ENCODE data around the gene FHIP2A.
"Not testable (repeated sequence)": the region's sequence is repeated elsewhere in the genome, so short reads cannot be mapped to it uniquely, and the experiment has no call there.

The FHIP2A gene, protein sequence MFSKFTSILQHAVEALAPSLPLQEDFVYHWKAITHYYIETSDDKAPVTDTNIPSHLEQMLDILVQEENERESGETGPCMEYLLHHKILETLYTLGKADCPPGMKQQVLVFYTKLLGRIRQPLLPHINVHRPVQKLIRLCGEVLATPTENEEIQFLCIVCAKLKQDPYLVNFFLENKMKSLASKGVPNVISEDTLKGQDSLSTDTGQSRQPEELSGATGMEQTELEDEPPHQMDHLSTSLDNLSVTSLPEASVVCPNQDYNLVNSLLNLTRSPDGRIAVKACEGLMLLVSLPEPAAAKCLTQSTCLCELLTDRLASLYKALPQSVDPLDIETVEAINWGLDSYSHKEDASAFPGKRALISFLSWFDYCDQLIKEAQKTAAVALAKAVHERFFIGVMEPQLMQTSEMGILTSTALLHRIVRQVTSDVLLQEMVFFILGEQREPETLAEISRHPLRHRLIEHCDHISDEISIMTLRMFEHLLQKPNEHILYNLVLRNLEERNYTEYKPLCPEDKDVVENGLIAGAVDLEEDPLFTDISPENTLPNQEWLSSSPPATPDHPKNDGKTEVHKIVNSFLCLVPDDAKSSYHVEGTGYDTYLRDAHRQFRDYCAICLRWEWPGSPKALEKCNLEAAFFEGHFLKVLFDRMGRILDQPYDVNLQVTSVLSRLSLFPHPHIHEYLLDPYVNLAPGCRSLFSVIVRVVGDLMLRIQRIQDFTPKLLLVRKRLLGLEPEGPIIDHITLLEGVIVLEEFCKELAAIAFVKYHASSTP

DNA sequence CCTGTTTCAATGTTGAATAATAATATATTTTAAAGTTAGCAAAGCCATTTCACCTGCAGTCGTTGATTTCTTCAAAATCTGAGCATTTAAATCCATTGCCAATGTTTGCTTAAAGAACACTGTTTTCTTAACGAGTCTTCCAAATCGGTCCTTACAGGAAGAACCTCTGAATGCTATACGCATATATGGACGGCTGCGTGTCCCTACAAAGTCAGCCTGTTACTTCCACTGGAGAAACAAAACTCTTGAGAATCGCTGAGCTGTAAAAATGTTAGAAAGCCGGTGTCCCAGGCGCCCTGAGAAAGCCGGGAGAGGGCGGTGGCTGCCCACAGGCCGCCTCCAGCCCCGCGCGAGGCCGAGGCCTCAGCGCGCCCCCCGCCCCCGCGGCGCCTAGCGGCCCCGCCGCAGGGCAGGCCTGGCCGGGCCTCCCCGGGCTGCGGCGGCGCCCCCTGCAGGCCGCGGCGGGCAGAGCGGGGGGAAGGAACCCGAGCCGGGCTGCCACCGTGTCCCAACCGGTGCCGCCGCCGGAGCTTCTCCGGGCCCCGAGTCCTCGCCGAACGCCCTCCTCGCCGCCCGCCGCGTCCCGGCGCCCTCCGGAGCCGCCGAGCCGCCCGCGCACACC lies at the start of gene FHIP2A:
Gene FHIP2A, plus strand, starts transcription at position 488 of the 622 bp plus-strand sequence. CDS start 299 bp downstream, outside the sequence.
- TF ChIP-seq GATA1 (IDR thresholded peaks at IDR 0.05; ENCODE audit: low read depth, low read length), result no peak
- peak; percentile 40 for TF ChIP-seq POLR2A (IDR thresholded peaks at IDR 0.05; ENCODE audit: low read length)
- peak; percentile 85 to 93 for DNase-seq

DNA sequence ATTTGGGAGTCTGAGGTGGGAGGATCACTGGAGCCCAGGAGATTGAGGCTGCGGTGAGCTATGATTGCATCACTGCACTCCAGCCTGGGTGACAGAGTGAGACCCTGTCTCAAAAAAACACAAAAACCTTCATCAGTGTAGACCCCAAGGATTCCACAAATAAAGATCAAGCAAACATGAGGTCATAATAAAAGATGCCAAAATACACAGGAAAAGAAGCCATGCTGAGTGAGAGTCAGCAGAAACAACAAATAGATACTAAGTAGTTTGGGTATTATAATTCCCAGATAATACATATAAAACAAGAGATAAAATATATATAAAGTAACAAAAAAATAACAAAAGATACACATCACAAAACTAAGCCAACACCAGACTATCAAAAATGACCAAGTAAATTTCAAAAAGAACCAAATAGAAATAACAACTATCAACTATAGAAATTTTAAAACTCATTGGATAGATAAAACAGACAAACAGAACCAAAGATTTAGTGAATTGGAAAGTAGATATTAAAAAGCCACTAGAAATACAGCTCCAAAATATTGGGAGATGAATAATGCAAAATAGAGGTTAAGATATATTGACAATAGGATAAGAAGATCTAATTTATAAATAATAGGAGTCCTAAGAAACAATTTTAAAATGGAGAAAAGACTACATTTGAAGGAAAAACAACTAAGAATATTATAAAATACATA lies 48.9 kb upstream of the FHIP2A start:
- DNase-seq, result no peak
- no peak for TF ChIP-seq GATA1 (IDR thresholded peaks at IDR 0.05; ENCODE audit: low read depth, low read length)
- TF ChIP-seq POLR2A (IDR thresholded peaks at IDR 0.05; ENCODE audit: low read length), result no peak

DNA sequence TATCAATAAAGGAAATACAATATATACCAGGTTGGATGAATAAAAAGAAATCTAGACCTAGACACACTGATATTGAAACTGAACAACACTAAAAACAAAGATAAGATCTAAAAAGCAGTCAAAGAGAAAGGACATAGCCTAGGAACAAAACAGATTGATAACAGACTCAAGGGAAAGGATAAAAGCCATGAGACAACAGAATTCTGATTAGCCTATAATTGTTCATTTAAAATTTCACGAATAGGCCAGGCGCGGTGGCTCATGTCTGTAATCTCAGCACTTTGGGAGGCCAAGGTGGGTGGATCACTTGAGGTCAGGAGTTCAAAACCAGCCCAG lies 48.4 kb upstream of the FHIP2A start:
- no peak for DNase-seq
- TF ChIP-seq POLR2A (IDR thresholded peaks at IDR 0.05; ENCODE audit: low read length) (no peak), GATA1 (IDR thresholded peaks at IDR 0.05; ENCODE audit: low read depth, low read length) (no peak)

DNA sequence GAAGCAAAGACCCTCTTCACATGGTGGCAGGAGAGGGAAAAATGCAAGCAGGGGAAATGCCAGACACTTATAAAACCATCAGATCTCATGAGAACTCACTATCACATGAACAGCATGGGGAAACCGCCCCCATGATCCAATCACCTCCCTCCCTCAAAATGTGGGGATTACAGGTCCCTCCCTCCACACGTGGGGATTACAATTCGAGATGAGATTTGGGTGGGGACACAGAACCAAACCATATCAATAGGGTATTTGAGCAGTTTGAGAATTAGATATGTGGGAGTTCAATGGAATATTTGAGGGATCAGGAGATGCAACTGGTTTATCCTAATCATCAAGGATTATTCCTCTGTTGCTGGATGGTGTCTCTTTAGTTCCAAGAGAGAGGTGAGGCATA lies 46.5 kb upstream of the FHIP2A start:
- DNase-seq, result not testable (repeated sequence)

DNA sequence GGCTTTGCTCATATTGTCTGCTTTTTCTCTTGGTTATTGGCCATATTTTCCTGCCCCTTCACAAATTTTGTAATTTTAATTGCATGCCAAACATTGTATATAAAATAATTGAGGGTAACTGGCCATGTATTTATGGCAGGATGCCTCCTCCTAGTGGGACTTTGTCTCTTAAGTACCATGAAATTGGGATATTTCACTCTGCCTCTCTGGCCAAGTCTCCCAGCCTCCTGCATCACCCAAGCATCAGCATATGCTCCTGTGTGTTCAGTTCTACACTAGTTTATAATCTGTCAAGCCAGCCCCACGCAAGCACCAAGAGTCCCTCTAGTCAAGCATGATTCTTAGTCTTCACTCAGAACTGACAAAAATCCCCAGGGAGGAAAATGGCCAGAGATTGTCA lies 44.2 kb upstream of the FHIP2A start:
- no peak for TF ChIP-seq GATA1 (IDR thresholded peaks at IDR 0.05; ENCODE audit: low read depth, low read length)
- TF ChIP-seq POLR2A (IDR thresholded peaks at IDR 0.05; ENCODE audit: low read length), result no peak
- no peak for DNase-seq

DNA sequence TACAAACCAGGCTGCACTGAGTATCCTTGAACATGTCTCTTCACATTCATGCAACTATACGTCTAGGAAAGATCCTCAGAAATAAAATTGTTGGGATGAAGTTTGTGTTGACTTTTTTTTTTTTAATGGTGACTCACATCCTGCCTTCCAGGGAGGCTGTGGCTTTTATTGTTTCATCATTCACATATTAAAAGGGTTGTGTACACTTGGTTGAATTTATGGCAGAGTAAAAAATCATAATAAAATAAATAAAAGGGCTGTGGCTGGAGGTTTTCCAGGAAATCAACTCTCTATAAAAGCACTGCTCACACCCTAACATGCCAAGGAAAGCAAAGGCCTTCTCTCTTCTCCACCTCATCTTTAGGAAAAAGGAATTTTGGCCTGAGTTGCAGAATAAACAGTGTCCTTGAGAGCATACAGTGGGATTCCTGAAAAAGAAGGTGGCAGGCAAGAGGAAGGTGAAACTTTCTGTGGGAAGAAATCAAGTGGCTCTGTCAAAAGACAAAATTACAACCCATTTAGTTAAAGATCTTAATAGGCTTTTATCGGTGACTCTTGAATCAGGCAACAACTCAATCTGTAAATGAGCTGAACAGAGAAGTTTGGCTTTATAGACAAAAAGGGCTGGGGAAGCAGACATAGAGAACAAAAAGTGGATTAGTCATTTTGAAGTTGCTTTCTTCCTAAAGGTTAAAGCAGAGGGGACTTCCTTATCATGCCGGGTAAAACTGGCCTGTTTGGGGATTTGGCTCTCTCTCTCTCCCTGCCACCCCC lies 41.6 kb upstream of the FHIP2A start:
- no peak for DNase-seq

DNA sequence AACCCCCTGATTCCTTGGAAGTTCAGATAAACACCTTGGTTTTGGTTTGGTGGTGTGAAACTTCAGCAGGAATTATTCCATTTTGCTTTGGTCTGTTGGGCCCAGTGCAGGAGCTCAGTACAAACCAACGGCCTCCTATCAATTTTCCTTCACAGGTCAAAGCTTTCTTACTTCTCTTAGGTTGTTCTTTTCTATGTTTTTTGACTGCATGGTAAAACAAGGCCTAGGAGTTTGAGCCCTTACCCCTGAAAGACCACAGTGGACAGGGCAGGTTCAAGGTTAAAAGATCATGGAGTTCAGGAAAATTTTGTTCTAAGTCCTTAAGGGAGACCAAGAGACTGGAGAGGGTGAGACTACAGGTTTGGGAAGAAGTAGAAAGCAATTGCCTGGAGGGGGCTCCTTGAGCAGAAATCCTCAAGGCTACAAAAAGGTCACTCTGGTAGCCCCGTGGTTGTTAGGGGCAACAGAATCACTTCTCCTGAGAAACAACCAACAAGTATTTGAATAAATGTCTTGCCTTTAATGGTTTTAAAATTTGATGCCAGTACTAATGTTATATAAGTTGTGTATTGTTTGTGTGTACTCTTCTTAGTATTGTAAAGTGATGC lies 40.9 kb upstream of the FHIP2A start:
- DNase-seq, result no peak
- no peak for TF ChIP-seq POLR2A (IDR thresholded peaks at IDR 0.05; ENCODE audit: low read length)
- TF ChIP-seq GATA1 (IDR thresholded peaks at IDR 0.05; ENCODE audit: low read depth, low read length), result no peak

More for the DNA sequence above, 41.6 kb upstream of the FHIP2A start:
- TF ChIP-seq GATA1 (IDR thresholded peaks at IDR 0.05; ENCODE audit: low read depth, low read length) (no peak), POLR2A (IDR thresholded peaks at IDR 0.05; ENCODE audit: low read length) (no peak)

DNA sequence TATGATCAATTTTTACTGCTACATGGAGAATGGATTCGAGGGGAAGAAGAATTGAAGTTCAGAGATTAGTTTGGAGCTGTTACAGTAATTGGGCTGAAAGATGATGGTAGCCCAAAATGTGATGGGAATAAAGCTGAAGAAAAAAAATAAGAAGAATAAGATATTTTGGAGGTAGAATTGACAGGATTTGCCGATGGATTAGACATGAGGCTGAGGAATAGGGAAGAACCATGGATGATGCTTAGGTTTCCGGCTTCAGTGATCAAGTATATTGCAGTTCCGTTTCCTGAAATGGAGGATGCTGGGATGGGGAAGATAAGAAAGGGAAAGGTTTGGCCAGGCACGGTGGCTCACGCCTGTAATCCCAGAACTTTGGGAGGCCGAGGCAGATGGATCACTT lies 38.9 kb upstream of the FHIP2A start:
- no peak for TF ChIP-seq POLR2A (IDR thresholded peaks at IDR 0.05; ENCODE audit: low read length)
- TF ChIP-seq GATA1 (IDR thresholded peaks at IDR 0.05; ENCODE audit: low read depth, low read length), result no peak
- no peak for DNase-seq

DNA sequence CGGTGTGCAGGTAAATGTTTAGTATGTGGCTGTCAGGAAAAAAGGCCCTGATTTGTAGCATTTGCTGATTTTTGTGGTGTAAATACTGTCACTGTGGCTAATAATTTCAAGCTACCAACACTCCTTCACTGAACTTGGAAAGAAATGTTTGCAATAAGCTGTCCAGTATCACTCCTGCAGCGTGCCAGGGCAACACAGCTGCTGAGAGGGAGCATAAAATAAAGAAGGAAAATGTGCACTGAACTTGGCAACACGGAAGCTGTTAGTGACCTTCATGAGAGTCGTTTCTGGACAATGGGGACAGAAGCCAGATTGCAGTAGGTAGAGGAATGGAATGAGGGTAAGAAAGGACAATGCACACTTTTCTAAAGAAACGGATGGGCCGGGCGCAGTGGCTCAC lies 37.9 kb upstream of the FHIP2A start:
- DNase-seq, result no peak
- no peak for TF ChIP-seq GATA1 (IDR thresholded peaks at IDR 0.05; ENCODE audit: low read depth, low read length)
- TF ChIP-seq POLR2A (IDR thresholded peaks at IDR 0.05; ENCODE audit: low read length), result no peak

DNA sequence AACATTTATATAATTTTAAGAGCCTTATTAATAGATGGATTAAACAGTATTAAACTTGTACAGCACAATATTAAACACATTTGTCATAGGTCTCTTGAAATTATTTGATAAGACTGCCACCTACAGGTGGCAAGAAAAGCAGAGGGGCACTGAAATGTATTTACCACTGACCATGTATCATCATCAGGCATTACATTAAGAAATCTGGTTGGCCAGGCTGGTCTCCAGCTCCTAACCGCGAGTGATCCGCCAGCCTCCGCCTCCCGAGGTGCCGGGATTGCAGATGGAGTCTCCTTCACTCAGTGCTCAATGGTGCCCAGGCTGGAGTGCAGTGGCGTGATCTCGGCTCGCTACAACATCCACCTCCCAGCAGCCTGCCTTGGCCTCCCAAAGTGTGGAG lies 35.1 kb upstream of the FHIP2A start:
- DNase-seq, result peak; percentile 13 to 33

DNA sequence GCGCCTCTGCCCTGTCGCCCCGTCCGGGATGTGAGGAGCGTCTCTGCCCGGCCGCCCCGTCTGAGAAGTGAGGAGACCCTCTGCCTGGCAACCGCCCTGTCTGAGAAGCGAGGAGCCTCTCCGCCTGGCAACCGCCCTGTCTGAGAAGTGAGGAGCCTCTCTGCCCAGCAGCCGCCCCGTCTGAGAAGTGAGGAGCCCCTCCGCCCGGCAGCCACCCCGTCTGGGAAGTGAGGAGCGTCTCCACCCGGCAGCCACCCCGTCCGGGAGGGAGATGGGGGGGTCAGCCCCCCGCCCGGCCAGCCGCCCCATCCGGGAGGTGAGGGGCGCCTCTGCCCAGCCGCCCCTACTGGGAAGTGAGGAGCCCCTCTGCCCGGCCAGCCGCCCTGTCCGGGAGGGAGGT lies 34.4 kb upstream of the FHIP2A start:
- not testable (repeated sequence) for DNase-seq

DNA sequence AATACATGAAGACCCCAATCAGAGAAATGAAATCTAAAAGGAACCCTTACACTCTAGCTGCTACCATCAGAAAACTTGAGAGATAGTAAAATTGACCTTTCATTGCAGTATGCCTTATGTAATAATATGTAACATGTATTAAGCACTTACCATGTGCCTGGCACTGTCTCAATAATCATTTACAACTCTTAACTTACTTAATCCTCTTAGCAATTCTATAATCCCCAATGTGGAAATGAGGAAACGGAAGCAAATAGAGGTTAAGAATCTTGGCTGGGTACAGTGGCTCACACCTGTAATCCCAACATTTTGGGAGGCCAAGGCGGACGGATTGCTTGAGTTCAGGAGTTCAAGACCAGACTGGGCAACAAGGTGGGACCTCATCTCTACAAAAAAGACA lies 29.8 kb upstream of the FHIP2A start:
- no peak for DNase-seq
- TF ChIP-seq GATA1 (IDR thresholded peaks at IDR 0.05; ENCODE audit: low read depth, low read length) (no peak), POLR2A (IDR thresholded peaks at IDR 0.05; ENCODE audit: low read length) (no peak)

DNA sequence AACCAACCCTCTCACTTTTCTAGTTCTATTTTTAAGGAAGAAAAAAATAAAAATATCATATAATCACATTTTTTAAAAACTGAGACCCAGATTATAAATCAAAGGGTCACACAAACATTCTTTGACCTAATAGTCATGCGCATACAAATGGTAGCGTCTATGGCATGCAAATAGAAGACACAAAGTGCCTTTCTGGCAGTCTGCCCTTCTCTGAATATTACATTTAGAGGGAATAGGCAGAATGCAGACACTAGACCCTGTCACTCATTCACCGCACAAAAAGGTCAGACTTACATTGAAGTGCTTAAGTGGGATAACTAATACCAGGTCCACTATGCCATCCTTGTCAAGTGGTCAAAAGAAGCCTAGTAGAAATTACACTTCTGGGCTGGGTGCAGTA lies 26.5 kb upstream of the FHIP2A start:
- no peak for TF ChIP-seq POLR2A (IDR thresholded peaks at IDR 0.05; ENCODE audit: low read length)
- TF ChIP-seq GATA1 (IDR thresholded peaks at IDR 0.05; ENCODE audit: low read depth, low read length), result no peak
- DNase-seq, result no peak

Measured in erythroblast (primary cell).